ENCODE results near the gene TRIO.

TRIO gene

DNA sequence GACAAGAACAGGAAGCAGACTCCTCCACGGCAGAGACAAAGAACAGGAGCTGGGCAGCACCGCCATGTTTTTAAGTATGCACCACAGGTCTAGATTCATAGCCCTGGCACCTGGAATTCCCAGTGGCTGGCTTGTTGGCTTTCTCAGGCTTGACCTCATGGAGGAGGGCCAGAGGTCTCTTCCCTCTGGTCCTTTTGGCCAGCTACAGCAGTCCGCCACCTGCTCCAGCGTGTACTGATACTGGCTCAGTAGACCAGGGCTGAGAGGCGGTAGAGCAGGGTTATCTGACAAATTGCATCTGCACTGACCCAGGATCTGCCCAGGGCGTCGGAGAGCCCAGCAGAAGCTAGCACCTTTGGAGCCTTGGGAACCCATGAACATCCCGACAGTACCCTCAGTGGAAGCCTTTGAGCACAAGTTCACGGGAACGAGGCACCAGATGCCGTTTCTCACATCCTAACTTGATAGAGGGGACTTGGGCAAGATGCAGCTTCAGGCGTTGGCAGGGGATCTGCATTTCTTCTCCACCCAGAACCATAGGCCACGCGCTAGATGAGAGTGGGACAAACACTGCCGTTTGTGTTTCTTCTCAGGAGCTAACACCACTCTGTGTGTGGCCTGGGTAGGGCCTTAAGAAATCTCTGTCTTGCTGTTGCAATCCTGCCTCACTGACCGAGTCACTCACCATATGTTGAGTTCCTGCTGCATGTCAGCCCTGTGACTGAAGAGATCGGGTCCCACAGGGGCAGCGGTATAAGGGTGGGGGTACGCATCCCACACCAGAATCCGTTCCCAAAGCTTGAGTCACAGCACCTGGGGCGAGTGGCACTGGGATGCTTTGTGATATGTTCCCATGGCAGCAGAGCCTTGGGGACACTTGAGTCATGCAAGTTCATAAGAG, 348.1 kb downstream of the TRIO start:
- H3K4me2 ChIP-seq (ENCODE audit: low read depth, low read length) = no peak overlapping the region
- H3K79me2 ChIP-seq (ENCODE audit: low read length) = no peaks in the 10 kb centered on the region
- H3K27ac ChIP-seq (ENCODE audit: low read length) = no peak overlapping the region
- no peak overlapping the region for H3K9ac ChIP-seq (ENCODE audit: low read length)
- H3K27me3 ChIP-seq (replicated peaks; ENCODE audit: insufficient read depth, low read length) = no peaks in the 10 kb centered on the region
- no peak overlapping the region for H2AFZ ChIP-seq (ENCODE audit: low read length)
- no peaks in the 10 kb centered on the region for H3K36me3 ChIP-seq (replicated peaks; ENCODE audit: insufficient read depth, low read length)
- H3F3A ChIP-seq (ENCODE audit: insufficient read depth, low read length) = no peaks in the 10 kb centered on the region
- H3K4me1 ChIP-seq (ENCODE audit: low read length) = no peaks in the 10 kb centered on the region
- H3K9me3 ChIP-seq (replicated peaks; ENCODE audit: insufficient read depth, low read length) = no peaks in the 10 kb centered on the region
- DNase-seq = no peak
- no peak for TF ChIP-seq EZH2 (optimal IDR thresholded peaks at IDR 0.05; ENCODE audit: low read depth, low read length)
- no peak for TF ChIP-seq CTCF (IDR thresholded peaks at IDR 0.05; ENCODE audit: low read length)
- no peak for TF ChIP-seq EZH2phosphoT487 (IDR thresholded peaks at IDR 0.05; ENCODE audit: low read length)
- no peaks in the 10 kb centered on the region for H4K20me1 ChIP-seq (ENCODE audit: insufficient read depth, low read length)
- H3K9me2 ChIP-seq (replicated peaks; ENCODE audit: insufficient read depth, low read length) = no peaks in the 10 kb centered on the region
- H3K4me3 ChIP-seq (ENCODE audit: low read length) = no peak overlapping the region

DNA sequence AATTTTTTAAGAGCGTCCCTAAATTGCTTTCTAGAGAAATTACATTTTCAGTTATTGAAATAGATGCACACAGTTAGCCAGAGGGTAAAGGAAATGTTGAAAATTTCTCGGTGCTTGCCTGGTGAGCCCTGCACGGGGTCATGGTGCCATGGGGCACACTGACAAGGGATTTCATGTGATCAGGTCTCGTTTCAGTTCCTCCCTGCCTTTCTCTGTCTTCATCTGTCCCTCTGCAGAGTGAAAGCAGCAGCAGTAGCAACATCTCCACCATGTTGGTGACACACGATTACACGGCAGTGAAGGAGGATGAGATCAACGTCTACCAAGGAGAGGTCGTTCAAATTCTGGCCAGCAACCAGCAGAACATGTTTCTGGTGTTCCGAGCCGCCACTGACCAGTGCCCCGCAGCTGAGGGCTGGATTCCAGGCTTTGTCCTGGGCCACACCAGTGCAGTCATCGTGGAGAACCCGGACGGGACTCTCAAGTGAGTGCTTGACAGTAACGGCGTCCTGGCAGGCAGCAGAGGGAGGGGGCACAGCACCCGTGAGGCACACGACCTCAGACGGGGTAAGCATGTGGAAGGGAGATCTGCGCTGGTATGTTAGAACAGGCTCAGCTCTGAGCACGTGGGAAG, 349.3 kb downstream of the TRIO start:
- Histone ChIP-seq H3K4me3 (ENCODE audit: low read length) (no peak overlapping the region), H3K9me3 (replicated peaks; ENCODE audit: insufficient read depth, low read length) (no peaks in the 10 kb centered on the region), H3K4me1 (ENCODE audit: low read length) (no peaks in the 10 kb centered on the region), H3K9ac (ENCODE audit: low read length) (no peak overlapping the region), H3K27me3 (replicated peaks; ENCODE audit: insufficient read depth, low read length) (no peaks in the 10 kb centered on the region), H3F3A (ENCODE audit: insufficient read depth, low read length) (no peaks in the 10 kb centered on the region), H4K20me1 (ENCODE audit: insufficient read depth, low read length) (no peaks in the 10 kb centered on the region), H3K79me2 (ENCODE audit: low read length) (no peaks in the 10 kb centered on the region), H3K4me2 (ENCODE audit: low read depth, low read length) (no peak overlapping the region), H3K27ac (ENCODE audit: low read length) (no peak overlapping the region), H3K9me2 (replicated peaks; ENCODE audit: insufficient read depth, low read length) (no peaks in the 10 kb centered on the region), H3K36me3 (replicated peaks; ENCODE audit: insufficient read depth, low read length) (no peaks in the 10 kb centered on the region), H2AFZ (ENCODE audit: low read length) (no peak overlapping the region)
- no peak for DNase-seq
- no peak for TF ChIP-seq EZH2phosphoT487 (IDR thresholded peaks at IDR 0.05; ENCODE audit: low read length)
- no peak for TF ChIP-seq EZH2 (optimal IDR thresholded peaks at IDR 0.05; ENCODE audit: low read depth, low read length)
- TF ChIP-seq CTCF (IDR thresholded peaks at IDR 0.05; ENCODE audit: low read length) = no peak

DNA sequence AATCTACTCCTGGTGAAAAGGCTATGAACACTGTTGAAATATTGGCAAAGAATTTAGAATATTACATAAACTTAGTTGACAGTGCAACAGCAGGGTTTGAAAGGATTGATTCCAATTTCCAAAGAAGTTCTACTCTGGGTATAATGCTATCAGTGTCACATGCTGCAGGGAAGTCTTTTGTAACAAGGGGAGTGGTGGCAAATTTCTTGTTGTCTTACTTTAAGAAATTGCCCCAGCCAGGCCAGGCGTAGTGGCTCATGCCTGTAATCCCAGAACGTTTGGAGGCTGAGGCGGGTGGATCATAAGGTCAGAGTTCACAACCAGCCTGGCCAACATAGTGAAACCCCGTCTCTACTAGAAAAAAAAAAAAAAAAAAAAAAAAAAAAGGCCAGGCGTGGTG, 352.2 kb downstream of the TRIO start:
- Histone ChIP-seq H2AFZ (ENCODE audit: low read length) (no peak overlapping the region), H3K27me3 (replicated peaks; ENCODE audit: insufficient read depth, low read length) (no peaks in the 10 kb centered on the region), H3K36me3 (replicated peaks; ENCODE audit: insufficient read depth, low read length) (no peaks in the 10 kb centered on the region), H3F3A (ENCODE audit: insufficient read depth, low read length) (no peaks in the 10 kb centered on the region), H3K9me2 (replicated peaks; ENCODE audit: insufficient read depth, low read length) (no peaks in the 10 kb centered on the region), H3K9ac (ENCODE audit: low read length) (no peak overlapping the region), H3K4me1 (ENCODE audit: low read length) (no peaks in the 10 kb centered on the region), H3K27ac (ENCODE audit: low read length) (no peak overlapping the region), H3K9me3 (replicated peaks; ENCODE audit: insufficient read depth, low read length) (no peaks in the 10 kb centered on the region), H3K4me3 (ENCODE audit: low read length) (no peak overlapping the region), H4K20me1 (ENCODE audit: insufficient read depth, low read length) (no peaks in the 10 kb centered on the region), H3K79me2 (ENCODE audit: low read length) (no peaks in the 10 kb centered on the region), H3K4me2 (ENCODE audit: low read depth, low read length) (no peak overlapping the region)
- TF ChIP-seq CTCF (IDR thresholded peaks at IDR 0.05; ENCODE audit: low read length) (no peak), EZH2 (optimal IDR thresholded peaks at IDR 0.05; ENCODE audit: low read depth, low read length) (no peak), EZH2phosphoT487 (IDR thresholded peaks at IDR 0.05; ENCODE audit: low read length) (no peak)
- DNase-seq = no peak
